Endometrial microvascular endothelial cells (primary cell): ENCODE results near the gene CFAP70. TPM values are rescaled to one million over a fixed set of nuclear protein-coding genes. Genes with fewer than 3 reads are reported as not detected.
"Not testable (repeated sequence)": the region's sequence is repeated elsewhere in the genome, so short reads cannot be mapped to it uniquely, and the experiment has no call there.

Experiments
- in situ Hi-C: cut with HindIII; loops from 2 replicates; pipeline ENCODE4 v1.10.0; 2017; ENCODE audit warnings: low sequenced_read_pairs, low pct_unique_long_range_greater_than_20kb; ENCODE audit errors: inconsistent ontology term
- total RNA-seq: library from RNA; depleted of rRNA; stranded (reverse); fragments of >200 nt; gene quantifications from one replicate; pipeline ENCODE4 v1.2.3, GENCODE V29; 2015; ENCODE audit errors: inconsistent ontology term

The CFAP70 gene
- total RNA-seq, 1 donor from 2014 or later, result not detected

GRCh38 chr10:73262880-73263555, 95.6 kb downstream of the CFAP70 start:
- in situ Hi-C loops, result no loop called here

- in situ Hi-C loops, result no loop called here
These were observed 96.4 kb downstream of the CFAP70 start for GRCh38 chr10:73262105-73262730.

- in situ Hi-C loops, result no loop called here
These were observed 97.2 kb downstream of the CFAP70 start for GRCh38 chr10:73261362-73261995.

GRCh38 chr10:73258612-73259011, 100.1 kb downstream of the CFAP70 start:
- in situ Hi-C loops, result not testable (repeated sequence)

GRCh38 chr10:73253225-73253555, 105.5 kb downstream of the CFAP70 start:
- in situ Hi-C loops, result no loop called here

- in situ Hi-C loops, result no loop called here
These were observed 106.0 kb downstream of the CFAP70 start, which contains the start of gene MRPS16 for GRCh38 chr10:73252445-73253224. Gene MRPS16 (minus strand): TSS chr10:73252644. CDS start chr10:73252482, 162 bp downstream.

- in situ Hi-C loops, result no loop called here
These were observed 106.8 kb downstream of the CFAP70 start for GRCh38 chr10:73251683-73252444.

- in situ Hi-C loops, result no loop called here
These were observed 110.4 kb downstream of the CFAP70 start for GRCh38 chr10:73248259-73248724.

- in situ Hi-C loops, result no loop called here
These were observed 111.0 kb downstream of the CFAP70 start for GRCh38 chr10:73247509-73248258.

- in situ Hi-C loops, result no loop called here
These were observed 111.8 kb downstream of the CFAP70 start, which contains the start of gene DNAJC9 for GRCh38 chr10:73246646-73247508. Gene DNAJC9 (minus strand): TSS chr10:73247255. CDS start chr10:73247189, 66 bp downstream.

- in situ Hi-C loops, result no loop called here
These were observed 112.4 kb downstream of the CFAP70 start for GRCh38 chr10:73246322-73246645.

GRCh38 chr10:73244866-73245477, 113.7 kb downstream of the CFAP70 start:
- in situ Hi-C loops, result no loop called here

- in situ Hi-C loops, result no loop called here
These were observed 118.8 kb downstream of the CFAP70 start for GRCh38 chr10:73239908-73240307.

- in situ Hi-C loops, result no loop called here
These were observed 119.6 kb downstream of the CFAP70 start for GRCh38 chr10:73238990-73239566.

- in situ Hi-C loops, result no loop called here
These were observed 124.0 kb downstream of the CFAP70 start for GRCh38 chr10:73234695-73235094.

- in situ Hi-C loops, result no loop called here
These were observed 124.8 kb downstream of the CFAP70 start for GRCh38 chr10:73233883-73234282.
